Esophagus (tissue), 2 donors: ENCODE data around the gene WASL. TPM values are rescaled to one million over a fixed set of nuclear protein-coding genes. Genes with fewer than 3 reads are reported as not detected.

Experiments
- H3K27ac ChIP-seq, 2 donors: one replicate each; pipeline ENCODE4 v1.5.1; 2013; ENCODE audit warnings: low read depth in 2 of 2, mild to moderate bottlenecking in 2 of 2, inconsistent platforms in 1 of 2, low read length in 1 of 2, moderate library complexity in 1 of 2
- H3K27me3 ChIP-seq, 2 donors: one replicate each; pipeline ENCODE4 v1.6.1; 2013; ENCODE audit warnings: low read length in 2 of 2, control low read depth in 1 of 2, mild to moderate bottlenecking in 1 of 2; ENCODE audit not compliant: insufficient read depth in 2 of 2, control insufficient read depth in 1 of 2
- H3K36me3 ChIP-seq, 2 donors: one replicate each; pipeline ENCODE4 v1.6.1; 2013; ENCODE audit warnings: low read length in 1 of 2; ENCODE audit not compliant: control insufficient read depth in 2 of 2, insufficient read depth in 2 of 2
- H3K4me1 ChIP-seq, 2 donors: one replicate each; pipeline ENCODE4 v1.6.1; 2013; ENCODE audit warnings: low read length in 1 of 2; ENCODE audit not compliant: control insufficient read depth in 2 of 2, insufficient read depth in 2 of 2
- H3K4me3 ChIP-seq, 2 donors: one replicate each; pipeline ENCODE4 v1.5.1; 2013; ENCODE audit warnings: low read length in 2 of 2, mild to moderate bottlenecking in 2 of 2, low read depth in 1 of 2, moderate library complexity in 1 of 2
- H3K9me3 ChIP-seq, 2 donors: one replicate each; pipeline ENCODE4 v1.6.1; 2013; ENCODE audit warnings: mild to moderate bottlenecking in 2 of 2, low read depth in 1 of 2, low read length in 1 of 2, moderate library complexity in 1 of 2; ENCODE audit not compliant: control insufficient read depth in 2 of 2, insufficient read depth in 1 of 2
- WGBS, 2 donors: extraction: QIAGEN DNeasy Blood & Tissue Kit; methylation state at CpG; one replicate each; pipeline ENCODE4 v1.1.7; 2013; 5-methylcytosine and 5-hydroxymethylcytosine counted together
- polyA plus RNA-seq, 2 donors: library from polyadenylated mRNA; stranded (reverse); fragments of 200-250 nt; gene quantifications; one replicate each; pipeline ENCODE4 v1.2.3, GENCODE V29; 2013
- donor health status: healthy with polysubstance abuse.
- donor health status: Bipolar disorder and iron deficiency.

The WASL gene
- polyA plus RNA-seq, 2 donors: 13.7 to 20.7 TPM

GRCh38 chr7:123673752-123674398 is 74.9 kb downstream of the WASL start:
- WGBS, 2 donors: 82 to 84% methylated on average over 3 of the region's 3 CpGs
- Histone ChIP-seq H3K4me1 (peaks cover 0 to 3% of the 10 kb centered on the region in 2 donors), H3K4me3 (no peak overlapping the region), H3K27ac (no peak overlapping the region), H3K9me3 (no peaks in the 10 kb centered on the region), H3K36me3 (no peaks in the 10 kb centered on the region), H3K27me3 (no peaks in the 10 kb centered on the region)

- H3K27me3 ChIP-seq: no peaks in the 10 kb centered on the region
- no peaks in the 10 kb centered on the region for H3K36me3 ChIP-seq
- H3K9me3 ChIP-seq: no peaks in the 10 kb centered on the region
- no peak overlapping the region for H3K27ac ChIP-seq
- H3K4me1 ChIP-seq: peaks cover 0 to 3% of the 10 kb centered on the region in 2 donors
- WGBS, 2 donors: 80 to 91% methylated on average over 5 of the region's 5 CpGs
- no peak overlapping the region for H3K4me3 ChIP-seq
These were observed 75.6 kb downstream of the WASL start for GRCh38 chr7:123673137-123673732.

GRCh38 chr7:123669485-123669884 is 79.3 kb downstream of the WASL start:
- WGBS, 2 donors: 90 to 93% methylated on average over 7 of the region's 7 CpGs
- H3K4me1 ChIP-seq: peaks cover 0 to 3% of the 10 kb centered on the region in 2 donors
- no peaks in the 10 kb centered on the region for H3K27me3 ChIP-seq
- H3K9me3 ChIP-seq: no peaks in the 10 kb centered on the region
- H3K4me3 ChIP-seq: no peak overlapping the region
- no peak overlapping the region for H3K27ac ChIP-seq
- no peaks in the 10 kb centered on the region for H3K36me3 ChIP-seq

- H3K9me3 ChIP-seq: no peaks in the 10 kb centered on the region
- H3K4me1 ChIP-seq: no peaks in the 10 kb centered on the region
- H3K27me3 ChIP-seq: no peaks in the 10 kb centered on the region
- no peak overlapping the region for H3K4me3 ChIP-seq
- no peaks in the 10 kb centered on the region for H3K36me3 ChIP-seq
- 47 to 55% methylated on average over 1 of the region's 1 CpG for WGBS, 2 donors
- no peak overlapping the region for H3K27ac ChIP-seq
These were observed 82.3 kb downstream of the WASL start for GRCh38 chr7:123666492-123666891.

GRCh38 chr7:123665896-123666295 is 82.9 kb downstream of the WASL start:
- Histone ChIP-seq H3K27ac (no peak overlapping the region), H3K4me3 (no peak overlapping the region), H3K36me3 (no peaks in the 10 kb centered on the region), H3K9me3 (no peaks in the 10 kb centered on the region), H3K27me3 (peaks cover 0 to 4% of the 10 kb centered on the region in 2 donors), H3K4me1 (no peaks in the 10 kb centered on the region)
- 70 to 81% methylated on average over 1 of the region's 1 CpG for WGBS, 2 donors

GRCh38 chr7:123665157-123665556 is 83.6 kb downstream of the WASL start:
- 45 to 52% methylated on average over 2 of the region's 2 CpGs for WGBS, 2 donors
- H3K27me3 ChIP-seq: peaks cover 0 to 4% of the 10 kb centered on the region in 2 donors
- no peak overlapping the region for H3K27ac ChIP-seq
- H3K36me3 ChIP-seq: no peaks in the 10 kb centered on the region
- H3K4me1 ChIP-seq: no peaks in the 10 kb centered on the region
- no peak overlapping the region for H3K4me3 ChIP-seq
- no peaks in the 10 kb centered on the region for H3K9me3 ChIP-seq

- H3K4me1 ChIP-seq: no peaks in the 10 kb centered on the region
- no peaks in the 10 kb centered on the region for H3K9me3 ChIP-seq
- no peak overlapping the region for H3K4me3 ChIP-seq
- H3K27ac ChIP-seq: no peak overlapping the region
- H3K27me3 ChIP-seq: peaks cover 2 to 4% of the 10 kb centered on the region in 2 donors
- 92 to 94% methylated on average over 6 of the region's 6 CpGs for WGBS, 2 donors
- no peaks in the 10 kb centered on the region for H3K36me3 ChIP-seq
These were observed 85.6 kb downstream of the WASL start for GRCh38 chr7:123663200-123663599.

GRCh38 chr7:123662755-123663154 is 86.0 kb downstream of the WASL start:
- WGBS, 2 donors: 57 to 60% methylated on average over 3 of the region's 3 CpGs

GRCh38 chr7:123662293-123662692 is 86.5 kb downstream of the WASL start:
- H3K27me3 ChIP-seq: peaks cover 4 to 5% of the 10 kb centered on the region in 2 donors
- no peak overlapping the region for H3K27ac ChIP-seq
- no peaks in the 10 kb centered on the region for H3K9me3 ChIP-seq
- no peaks in the 10 kb centered on the region for H3K36me3 ChIP-seq
- H3K4me3 ChIP-seq: no peak overlapping the region
- no peaks in the 10 kb centered on the region for H3K4me1 ChIP-seq
- 91 to 95% methylated on average over 15 of the region's 15 CpGs for whole genome bisulfite sequencing, 2 donors

More at GRCh38 chr7:123662755-123663154, 86.0 kb downstream of the WASL start:
- H3K36me3 ChIP-seq: no peaks in the 10 kb centered on the region
- H3K4me3 ChIP-seq: no peak overlapping the region
- no peak overlapping the region for H3K27ac ChIP-seq
- H3K9me3 ChIP-seq: no peaks in the 10 kb centered on the region
- no peaks in the 10 kb centered on the region for H3K4me1 ChIP-seq
- H3K27me3 ChIP-seq: peaks cover 4 to 5% of the 10 kb centered on the region in 2 donors

- Histone ChIP-seq H3K4me3 (no peak overlapping the region), H3K27me3 (peaks cover 4 to 5% of the 10 kb centered on the region in 2 donors), H3K36me3 (no peaks in the 10 kb centered on the region), H3K4me1 (no peaks in the 10 kb centered on the region), H3K27ac (no peak overlapping the region), H3K9me3 (no peaks in the 10 kb centered on the region)
- 70 to 75% methylated on average over 1 of the region's 1 CpG for WGBS, 2 donors
These were observed 87.0 kb downstream of the WASL start for GRCh38 chr7:123661765-123662164.
